ENCODE measurements around the gene SDC3.
"Not testable (repeated sequence)": the region's sequence is repeated elsewhere in the genome, so short reads cannot be mapped to it uniquely, and the experiment has no call there.

Gene SDC3

GRCh38 chr1:30875197-30875596, 33.4 kb downstream of the SDC3 start:
- no peak for DNase-seq (ENCODE audit: low read depth in 2 of 2)

- DNase-seq (ENCODE audit: low read depth in 2 of 2) = no peak
Observed at GRCh38 chr1:30874176-30874575, 34.4 kb downstream of the SDC3 start.

- no peak for DNase-seq (ENCODE audit: low read depth in 2 of 2)
Observed at GRCh38 chr1:30872948-30873263, 35.7 kb downstream of the SDC3 start.

GRCh38 chr1:30872033-30872947, 36.3 kb downstream of the SDC3 start:
- DNase-seq (ENCODE audit: low read depth in 2 of 2) = no peak

- DNase-seq (ENCODE audit: low read depth in 2 of 2) = no peak
Observed at GRCh38 chr1:30871276-30871871, 37.2 kb downstream of the SDC3 start.

- no peak for DNase-seq (ENCODE audit: low read depth in 2 of 2)
Observed at GRCh38 chr1:30870656-30871055, 37.9 kb downstream of the SDC3 start.

- DNase-seq (ENCODE audit: low read depth in 2 of 2) = no peak
Observed at GRCh38 chr1:30870035-30870434, 38.5 kb downstream of the SDC3 start.

- no peak for DNase-seq (ENCODE audit: low read depth in 2 of 2)
Observed at GRCh38 chr1:30868833-30869435, 39.6 kb downstream of the SDC3 start.

- not testable (repeated sequence) for DNase-seq (ENCODE audit: low read depth in 2 of 2)
Observed at GRCh38 chr1:30868057-30868456, 40.5 kb downstream of the SDC3 start.

GRCh38 chr1:30867537-30867936, 41.0 kb downstream of the SDC3 start:
- DNase-seq (ENCODE audit: low read depth in 2 of 2) = no peak

- no peak for DNase-seq (ENCODE audit: low read depth in 2 of 2)
Observed at GRCh38 chr1:30866594-30866993, 42.0 kb downstream of the SDC3 start.

GRCh38 chr1:30864681-30865080, 43.9 kb downstream of the SDC3 start:
- no peak for DNase-seq (ENCODE audit: low read depth in 2 of 2)

- no peak for DNase-seq (ENCODE audit: low read depth in 2 of 2)
Observed at GRCh38 chr1:30863858-30864604, 44.5 kb downstream of the SDC3 start.

GRCh38 chr1:30860320-30860652, 48.3 kb downstream of the SDC3 start:
- DNase-seq (ENCODE audit: low read depth in 2 of 2) = no peak

- DNase-seq (ENCODE audit: low read depth in 2 of 2) = no peak
Observed at GRCh38 chr1:30857964-30858363, 50.6 kb downstream of the SDC3 start.

- no peak for DNase-seq (ENCODE audit: low read depth in 2 of 2)
Observed at GRCh38 chr1:30857062-30857461, 51.5 kb downstream of the SDC3 start.

- DNase-seq (ENCODE audit: low read depth in 2 of 2) = no peak
Observed at GRCh38 chr1:30856260-30856790, 52.2 kb downstream of the SDC3 start.

- DNase-seq (ENCODE audit: low read depth in 2 of 2) = no peak
Observed at GRCh38 chr1:30855686-30856259, 52.8 kb downstream of the SDC3 start.

GRCh38 chr1:30853350-30853749, 55.2 kb downstream of the SDC3 start:
- DNase-seq (ENCODE audit: low read depth in 2 of 2) = no peak

GRCh38 chr1:30852026-30852425, 56.5 kb downstream of the SDC3 start:
- no peak for DNase-seq (ENCODE audit: low read depth in 2 of 2)

- DNase-seq (ENCODE audit: low read depth in 2 of 2) = no peak
Observed at GRCh38 chr1:30851286-30851685, 57.3 kb downstream of the SDC3 start.

- no peak for DNase-seq (ENCODE audit: low read depth in 2 of 2)
Observed at GRCh38 chr1:30850607-30851006, 58.0 kb downstream of the SDC3 start.
